WTC11 (cell line): ENCODE measurements around the gene ADCYAP1.

ENCODE experiments used
- ATF3 ChIP-seq: sonication (generic); formaldehyde crosslinking; conservative IDR thresholded peaks from 2 replicates; pipeline ENCODE4 v1.8.1; 2022; ENCODE audit warnings: mild to moderate bottlenecking, missing genetic modification reagents
- CTCF ChIP-seq: fragments of 200-600 bp; IDR thresholded peaks from 2 replicates; pipeline ENCODE4 v1.8.0; 2022; ENCODE audit warnings: antibody characterized with exemption
- ELF4 ChIP-seq: sonication (generic); formaldehyde crosslinking; IDR thresholded peaks from 2 replicates; pipeline ENCODE4 v1.8.1; 2022; ENCODE audit warnings: low read depth, mild to moderate bottlenecking, moderate library complexity, missing genetic modification reagents
- ESRRA ChIP-seq: sonication (generic); formaldehyde crosslinking; IDR thresholded peaks from 2 replicates; pipeline ENCODE4 v1.8.1; 2022; ENCODE audit warnings: mild to moderate bottlenecking, missing genetic modification reagents, borderline replicate concordance
- HMGXB4 ChIP-seq: sonication (generic); formaldehyde crosslinking; IDR thresholded peaks from 2 replicates; pipeline ENCODE4 v1.8.1; 2023; ENCODE audit warnings: mild to moderate bottlenecking, moderate library complexity, missing genetic modification reagents
- KAT7 ChIP-seq: sonication (generic); formaldehyde crosslinking; IDR thresholded peaks from 2 replicates; pipeline ENCODE4 v1.8.1; 2023; ENCODE audit warnings: missing genetic modification reagents, mild to moderate bottlenecking, borderline replicate concordance
- NR3C1 ChIP-seq: sonication (generic); formaldehyde crosslinking; conservative IDR thresholded peaks from 2 replicates; pipeline ENCODE4 v1.8.1; 2023; ENCODE audit warnings: low read depth, mild to moderate bottlenecking, missing genetic modification reagents
- RELA ChIP-seq: sonication (generic); formaldehyde crosslinking; IDR thresholded peaks from 2 replicates; pipeline ENCODE4 v1.8.1; 2022; ENCODE audit warnings: missing genetic modification reagents, mild to moderate bottlenecking, borderline replicate concordance
- SP1 ChIP-seq: sonication (generic); formaldehyde crosslinking; conservative IDR thresholded peaks from 2 replicates; pipeline ENCODE4 v1.8.1; 2022; ENCODE audit warnings: missing genetic modification reagents
- ZNF232 ChIP-seq: sonication (generic); formaldehyde crosslinking; IDR thresholded peaks from 2 replicates; pipeline ENCODE4 v1.8.0; 2022; ENCODE audit warnings: mild to moderate bottlenecking, missing genetic modification reagents
- TF ChIP-seq, protein P1 (sequence below): sonication (generic); formaldehyde crosslinking; IDR thresholded peaks from 2 replicates; pipeline ENCODE4 v1.8.1; 2023; ENCODE audit warnings: mild to moderate bottlenecking, missing genetic modification reagents, moderate library complexity
- TF ChIP-seq, protein P2 (sequence below): sonication (generic); formaldehyde crosslinking; IDR thresholded peaks from 2 replicates; pipeline ENCODE4 v1.8.0; 2022; ENCODE audit warnings: mild to moderate bottlenecking, missing genetic modification reagents
- TF ChIP-seq, protein P3 (sequence below): fragments of 250-450 bp; sonication (Bioruptor Pico); IDR thresholded peaks from 2 replicates; pipeline ENCODE4 v2.1.2; 2022; ENCODE audit warnings: mild to moderate bottlenecking, moderate library complexity

DNA sequence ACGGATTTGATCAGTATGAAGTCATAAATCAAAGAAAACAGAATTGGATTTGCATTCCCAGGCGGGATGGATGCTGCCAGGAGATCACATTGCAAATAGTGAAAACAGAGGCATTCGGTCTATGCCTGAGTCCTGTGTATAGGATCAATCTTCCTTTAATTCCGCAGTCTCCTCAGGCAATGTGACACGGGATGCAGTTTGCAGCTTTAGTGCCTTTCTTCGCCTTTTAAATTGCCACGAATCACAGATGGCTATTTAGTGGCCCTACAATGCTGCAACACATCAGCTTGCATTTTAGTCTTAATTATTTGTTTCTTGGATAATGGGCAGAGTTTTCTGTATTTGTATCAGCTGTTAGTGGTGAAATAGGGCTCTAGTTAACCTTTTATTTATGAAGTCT is 6.8 kb downstream of the ADCYAP1 start:
- TF ChIP-seq SP1 (no peak), ELF4 (no peak), CTCF (no peak), ESRRA (no peak), HMGXB4 (CRISPR knock-in tag) (no peak), RELA (CRISPR knock-in tag) (no peak), ATF3 (no peak), NR3C1 (CRISPR knock-in tag) (no peak), ZNF232 (CRISPR knock-in tag) (no peak), KAT7 (CRISPR knock-in tag) (no peak)
- TF ChIP-seq, protein P1, sequence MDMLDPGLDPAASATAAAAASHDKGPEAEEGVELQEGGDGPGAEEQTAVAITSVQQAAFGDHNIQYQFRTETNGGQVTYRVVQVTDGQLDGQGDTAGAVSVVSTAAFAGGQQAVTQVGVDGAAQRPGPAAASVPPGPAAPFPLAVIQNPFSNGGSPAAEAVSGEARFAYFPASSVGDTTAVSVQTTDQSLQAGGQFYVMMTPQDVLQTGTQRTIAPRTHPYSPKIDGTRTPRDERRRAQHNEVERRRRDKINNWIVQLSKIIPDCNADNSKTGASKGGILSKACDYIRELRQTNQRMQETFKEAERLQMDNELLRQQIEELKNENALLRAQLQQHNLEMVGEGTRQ (CRISPR knock-in tag): no peak
- TF ChIP-seq, protein P2, sequence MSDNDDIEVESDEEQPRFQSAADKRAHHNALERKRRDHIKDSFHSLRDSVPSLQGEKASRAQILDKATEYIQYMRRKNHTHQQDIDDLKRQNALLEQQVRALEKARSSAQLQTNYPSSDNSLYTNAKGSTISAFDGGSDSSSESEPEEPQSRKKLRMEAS (CRISPR knock-in tag): no peak
- TF ChIP-seq, protein P3, sequence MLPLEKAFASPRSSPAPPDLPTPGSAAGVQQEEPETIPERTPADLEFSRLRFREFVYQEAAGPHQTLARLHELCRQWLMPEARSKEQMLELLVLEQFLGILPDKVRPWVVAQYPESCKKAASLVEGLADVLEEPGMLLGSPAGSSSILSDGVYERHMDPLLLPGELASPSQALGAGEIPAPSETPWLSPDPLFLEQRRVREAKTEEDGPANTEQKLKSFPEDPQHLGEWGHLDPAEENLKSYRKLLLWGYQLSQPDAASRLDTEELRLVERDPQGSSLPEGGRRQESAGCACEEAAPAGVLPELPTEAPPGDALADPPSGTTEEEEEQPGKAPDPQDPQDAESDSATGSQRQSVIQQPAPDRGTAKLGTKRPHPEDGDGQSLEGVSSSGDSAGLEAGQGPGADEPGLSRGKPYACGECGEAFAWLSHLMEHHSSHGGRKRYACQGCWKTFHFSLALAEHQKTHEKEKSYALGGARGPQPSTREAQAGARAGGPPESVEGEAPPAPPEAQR (CRISPR knock-in tag): no peak
